ENCODE results near the gene UXS1. TPM values are rescaled to one million over a fixed set of nuclear protein-coding genes. Genes with fewer than 3 reads are reported as not detected.
A peak's percentile ranks its signal among the peaks of the same experiment; 100 is the strongest.

Gene UXS1
- polyA plus RNA-seq, 1 of the 3 experiments (the other 2 are of a cell fraction): 55.9 TPM

DNA sequence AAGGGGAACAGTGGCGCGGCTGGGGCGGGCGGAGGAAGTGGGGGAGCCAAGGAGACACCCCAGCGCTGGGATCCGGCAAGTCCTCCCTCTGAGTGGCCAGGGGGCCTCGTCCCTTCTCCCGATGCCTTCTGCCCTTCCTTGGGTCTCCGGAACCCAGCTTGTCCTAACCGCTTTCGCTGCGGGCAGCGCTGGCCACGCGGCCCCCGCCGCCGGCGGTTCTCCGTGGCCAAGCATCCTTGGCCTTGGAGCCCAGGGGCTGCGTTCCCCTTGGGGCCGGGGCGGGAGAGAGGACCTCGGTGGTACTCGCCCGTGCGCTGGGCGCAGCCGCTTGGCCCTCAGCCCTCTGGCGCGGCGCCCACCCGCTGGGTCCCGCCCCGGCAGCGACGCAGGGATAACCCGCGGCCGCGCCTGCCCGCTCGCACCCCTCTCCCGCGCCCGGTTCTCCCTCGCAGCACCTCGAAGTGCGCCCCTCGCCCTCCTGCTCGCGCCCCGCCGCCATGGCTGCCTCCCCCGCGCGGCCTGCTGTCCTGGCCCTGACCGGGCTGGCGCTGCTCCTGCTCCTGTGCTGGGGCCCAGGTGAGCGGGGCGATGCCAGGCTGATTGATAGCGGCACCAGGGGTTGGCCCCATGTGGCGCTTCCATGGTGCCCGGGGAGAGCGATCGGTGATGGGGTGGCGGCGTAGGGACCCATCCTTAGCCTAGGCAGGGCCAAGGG is 128.7 kb downstream of the UXS1 start:
- no peaks in the 10 kb centered on the region for H3K79me2 ChIP-seq (ENCODE audit: insufficient read depth)
- no peak overlapping the region for H3K27ac ChIP-seq (ENCODE audit: low read depth in 2 of 2, low read length in 1 of 2)
- ChIA-PET CTCF (no interaction called here), POLR2A (no interaction called here)
- H2AFZ ChIP-seq (ENCODE audit: low read depth): no peak overlapping the region
- H3K4me1 ChIP-seq (ENCODE audit: control insufficient read depth in 1 of 2, insufficient read depth in 2 of 2, low read depth in 1 of 2, low read length in 1 of 2): no peaks in the 10 kb centered on the region; a peak in 1 of 4 replicates
- H3F3A ChIP-seq (replicated peaks; ENCODE audit: insufficient read depth): no peaks in the 10 kb centered on the region
- no peak overlapping the region for H3K9ac ChIP-seq
- H3K9me3 ChIP-seq: no peaks in the 10 kb centered on the region
- H3K36me3 ChIP-seq (replicated peaks in 1 of 2; ENCODE audit: control insufficient read depth in 1 of 2, insufficient read depth in 2 of 2, low read length in 1 of 2): no peaks in the 10 kb centered on the region
- no peak overlapping the region for H3K4me2 ChIP-seq
- TF ChIP-seq TAF1 (IDR thresholded peaks at IDR 0.05; ENCODE audit: borderline replicate concordance, low read depth, low read length): no peak
- TF ChIP-seq, protein P1, sequence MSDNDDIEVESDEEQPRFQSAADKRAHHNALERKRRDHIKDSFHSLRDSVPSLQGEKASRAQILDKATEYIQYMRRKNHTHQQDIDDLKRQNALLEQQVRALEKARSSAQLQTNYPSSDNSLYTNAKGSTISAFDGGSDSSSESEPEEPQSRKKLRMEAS (IDR thresholded peaks at IDR 0.05; ENCODE audit: low read depth): no peak
- peak; percentile 83 for DNase-seq
- no peaks in the 10 kb centered on the region for H4K20me1 ChIP-seq (ENCODE audit: insufficient read depth)
- H3K4me3 ChIP-seq (ENCODE audit: low read depth in 2 of 2, low read length in 1 of 2): peak overlapping the region in 1 of 2 experiments; percentile 28; a peak in 1 of 4 replicates
- H3K27me3 ChIP-seq (ENCODE audit: insufficient read depth): no peaks in the 10 kb centered on the region; the same call in 1 of the 2 replicates
- H3K9me2 ChIP-seq: no peaks in the 10 kb centered on the region
- 59% methylated on average over 9 of the region's 68 CpGs for WGBS (ENCODE audit: low lambda C conversion rate)

DNA sequence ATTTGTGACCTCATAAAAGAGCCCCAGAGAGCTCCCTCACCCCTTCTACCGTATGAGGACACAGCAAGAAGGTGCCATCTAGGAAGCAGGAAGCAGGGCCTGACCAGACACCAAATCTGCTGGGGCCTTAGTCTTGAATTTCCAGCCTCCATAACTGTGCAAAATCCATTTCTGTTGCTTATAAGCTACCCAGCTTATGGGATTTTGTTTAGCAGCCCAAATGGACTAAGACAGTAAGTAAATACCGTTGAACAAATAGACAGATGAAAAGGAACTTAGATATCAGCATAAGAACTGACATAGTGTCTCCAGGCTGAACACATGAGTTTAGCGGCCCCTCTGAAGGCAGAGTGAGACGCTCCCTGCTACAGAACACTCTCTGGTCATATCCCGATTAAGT is 130.9 kb downstream of the UXS1 start:
- POLR2A ChIA-PET: no interaction called here
- no peak for DNase-seq

DNA sequence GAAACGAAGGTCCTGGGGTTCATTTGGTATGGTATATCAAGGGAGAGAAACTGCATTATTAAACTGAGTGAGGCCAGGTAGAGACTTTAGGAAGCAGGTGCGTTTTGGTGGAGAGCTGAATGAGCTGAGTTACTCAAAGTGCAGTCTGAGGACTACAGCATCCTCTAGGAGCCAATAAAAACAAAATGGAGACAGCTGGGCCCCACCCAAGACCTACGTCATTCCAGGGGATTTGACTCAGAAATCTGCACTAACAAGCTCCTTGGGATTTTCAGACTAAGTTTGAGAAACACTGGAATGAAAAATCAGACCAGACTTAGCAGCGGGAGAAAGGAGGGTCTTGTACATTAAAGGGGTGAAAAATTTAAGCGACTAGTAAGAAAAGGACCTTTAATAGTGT is 131.5 kb downstream of the UXS1 start:
- ChIA-PET CTCF (interaction anchor here (1.6 kb wide), 1 partner anchor 42 kb away, joined by 4 read pairs; no protein-coding TSS in a partner anchor), POLR2A (no interaction called here)
- TF ChIP-seq JUND (IDR thresholded peaks at IDR 0.05) (no peak), GATA2 (CRISPR knock-in tag; IDR thresholded peaks at IDR 0.05) (no peak), NRF1 (IDR thresholded peaks at IDR 0.05; ENCODE audit: low read depth, low read length) (no peak), MEF2A (IDR thresholded peaks at IDR 0.05; ENCODE audit: borderline replicate concordance, low read depth) (no peak)
- TF ChIP-seq, protein P2, sequence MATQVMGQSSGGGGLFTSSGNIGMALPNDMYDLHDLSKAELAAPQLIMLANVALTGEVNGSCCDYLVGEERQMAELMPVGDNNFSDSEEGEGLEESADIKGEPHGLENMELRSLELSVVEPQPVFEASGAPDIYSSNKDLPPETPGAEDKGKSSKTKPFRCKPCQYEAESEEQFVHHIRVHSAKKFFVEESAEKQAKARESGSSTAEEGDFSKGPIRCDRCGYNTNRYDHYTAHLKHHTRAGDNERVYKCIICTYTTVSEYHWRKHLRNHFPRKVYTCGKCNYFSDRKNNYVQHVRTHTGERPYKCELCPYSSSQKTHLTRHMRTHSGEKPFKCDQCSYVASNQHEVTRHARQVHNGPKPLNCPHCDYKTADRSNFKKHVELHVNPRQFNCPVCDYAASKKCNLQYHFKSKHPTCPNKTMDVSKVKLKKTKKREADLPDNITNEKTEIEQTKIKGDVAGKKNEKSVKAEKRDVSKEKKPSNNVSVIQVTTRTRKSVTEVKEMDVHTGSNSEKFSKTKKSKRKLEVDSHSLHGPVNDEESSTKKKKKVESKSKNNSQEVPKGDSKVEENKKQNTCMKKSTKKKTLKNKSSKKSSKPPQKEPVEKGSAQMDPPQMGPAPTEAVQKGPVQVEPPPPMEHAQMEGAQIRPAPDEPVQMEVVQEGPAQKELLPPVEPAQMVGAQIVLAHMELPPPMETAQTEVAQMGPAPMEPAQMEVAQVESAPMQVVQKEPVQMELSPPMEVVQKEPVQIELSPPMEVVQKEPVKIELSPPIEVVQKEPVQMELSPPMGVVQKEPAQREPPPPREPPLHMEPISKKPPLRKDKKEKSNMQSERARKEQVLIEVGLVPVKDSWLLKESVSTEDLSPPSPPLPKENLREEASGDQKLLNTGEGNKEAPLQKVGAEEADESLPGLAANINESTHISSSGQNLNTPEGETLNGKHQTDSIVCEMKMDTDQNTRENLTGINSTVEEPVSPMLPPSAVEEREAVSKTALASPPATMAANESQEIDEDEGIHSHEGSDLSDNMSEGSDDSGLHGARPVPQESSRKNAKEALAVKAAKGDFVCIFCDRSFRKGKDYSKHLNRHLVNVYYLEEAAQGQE (IDR thresholded peaks at IDR 0.05; ENCODE audit: low read depth, low read length): no peak
- H3K9ac ChIP-seq: no peak overlapping the region
- no peaks in the 10 kb centered on the region for H3K9me3 ChIP-seq
- no peaks in the 10 kb centered on the region for H3K79me2 ChIP-seq (ENCODE audit: insufficient read depth)
- no peak overlapping the region for H3K4me2 ChIP-seq
- H3K9me2 ChIP-seq: no peaks in the 10 kb centered on the region
- H3K27me3 ChIP-seq (ENCODE audit: insufficient read depth): no peaks in the 10 kb centered on the region
- no peaks in the 10 kb centered on the region for H4K20me1 ChIP-seq (ENCODE audit: insufficient read depth)
- no peak for DNase-seq
- no peak overlapping the region for H3K27ac ChIP-seq (ENCODE audit: low read depth in 2 of 2, low read length in 1 of 2)
- no peak overlapping the region for H2AFZ ChIP-seq (ENCODE audit: low read depth)
- WGBS (ENCODE audit: low lambda C conversion rate): 31% methylated on average over 5 of the region's 5 CpGs
- no peaks in the 10 kb centered on the region for H3F3A ChIP-seq (replicated peaks; ENCODE audit: insufficient read depth)
- H3K4me3 ChIP-seq (ENCODE audit: low read depth in 2 of 2, low read length in 1 of 2): no peak overlapping the region
- no peaks in the 10 kb centered on the region for H3K36me3 ChIP-seq (replicated peaks in 1 of 2; ENCODE audit: control insufficient read depth in 1 of 2, insufficient read depth in 2 of 2, low read length in 1 of 2)
- H3K4me1 ChIP-seq (ENCODE audit: control insufficient read depth in 1 of 2, insufficient read depth in 2 of 2, low read depth in 1 of 2, low read length in 1 of 2): no peaks in the 10 kb centered on the region; a peak in 1 of 4 replicates

More for the DNA sequence above, 130.9 kb downstream of the UXS1 start:
- Histone ChIP-seq H3K9ac (no peak overlapping the region), H3K4me2 (no peak overlapping the region), H3K36me3 (replicated peaks in 1 of 2; ENCODE audit: control insufficient read depth in 1 of 2, insufficient read depth in 2 of 2, low read length in 1 of 2) (no peaks in the 10 kb centered on the region), H3K9me2 (no peaks in the 10 kb centered on the region), H2AFZ (ENCODE audit: low read depth) (no peak overlapping the region), H3K79me2 (ENCODE audit: insufficient read depth) (no peaks in the 10 kb centered on the region), H3K9me3 (no peaks in the 10 kb centered on the region), H3K4me1 (ENCODE audit: control insufficient read depth in 1 of 2, insufficient read depth in 2 of 2, low read depth in 1 of 2, low read length in 1 of 2) (no peaks in the 10 kb centered on the region; a peak in 1 of 4 replicates), H3K4me3 (ENCODE audit: low read depth in 2 of 2, low read length in 1 of 2) (no peak overlapping the region), H3F3A (replicated peaks; ENCODE audit: insufficient read depth) (no peaks in the 10 kb centered on the region), H3K27me3 (ENCODE audit: insufficient read depth) (no peaks in the 10 kb centered on the region), H3K27ac (ENCODE audit: low read depth in 2 of 2, low read length in 1 of 2) (no peak overlapping the region), H4K20me1 (ENCODE audit: insufficient read depth) (no peaks in the 10 kb centered on the region)
- CTCF ChIA-PET: interaction anchor here (1.6 kb wide), 1 partner anchor 41 kb away, joined by 4 read pairs; no protein-coding TSS in a partner anchor
- WGBS (ENCODE audit: low lambda C conversion rate): 45% methylated on average over 5 of the region's 5 CpGs
- TF ChIP-seq RCOR1 (IDR thresholded peaks at IDR 0.05; ENCODE audit: low read length): no peak
- TF ChIP-seq TAF1 (IDR thresholded peaks at IDR 0.05; ENCODE audit: borderline replicate concordance, low read depth, low read length): no peak
- TF ChIP-seq NFIC (IDR thresholded peaks at IDR 0.05; ENCODE audit: borderline replicate concordance): no peak
- TF ChIP-seq, protein P1 (IDR thresholded peaks at IDR 0.05; ENCODE audit: low read depth): no peak
- no peak for TF ChIP-seq FOXJ3 (CRISPR knock-in tag; IDR thresholded peaks at IDR 0.05)
- no peak for TF ChIP-seq YY1 (IDR thresholded peaks at IDR 0.05; ENCODE audit: low read depth)
- no peak for TF ChIP-seq MXI1 (IDR thresholded peaks at IDR 0.05; ENCODE audit: low read depth, low read length)
- TF ChIP-seq ELF1 (IDR thresholded peaks at IDR 0.05): no peak
- TF ChIP-seq, protein P3, sequence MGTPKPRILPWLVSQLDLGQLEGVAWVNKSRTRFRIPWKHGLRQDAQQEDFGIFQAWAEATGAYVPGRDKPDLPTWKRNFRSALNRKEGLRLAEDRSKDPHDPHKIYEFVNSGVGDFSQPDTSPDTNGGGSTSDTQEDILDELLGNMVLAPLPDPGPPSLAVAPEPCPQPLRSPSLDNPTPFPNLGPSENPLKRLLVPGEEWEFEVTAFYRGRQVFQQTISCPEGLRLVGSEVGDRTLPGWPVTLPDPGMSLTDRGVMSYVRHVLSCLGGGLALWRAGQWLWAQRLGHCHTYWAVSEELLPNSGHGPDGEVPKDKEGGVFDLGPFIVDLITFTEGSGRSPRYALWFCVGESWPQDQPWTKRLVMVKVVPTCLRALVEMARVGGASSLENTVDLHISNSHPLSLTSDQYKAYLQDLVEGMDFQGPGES (IDR thresholded peaks at IDR 0.05; ENCODE audit: low read depth, low read length): no peak
- TF ChIP-seq POLR2AphosphoS5 (IDR thresholded peaks at IDR 0.05; ENCODE audit: low read depth, low read length): no peak
